HG03159 (cell line): ENCODE data around the gene C5orf46.
"Not testable (repeated sequence)": the region's sequence is repeated elsewhere in the genome, so short reads cannot be mapped to it uniquely, and the experiment has no call there.

Experiments used
- ATAC-seq: cut with Tn5 transposase; IDR thresholded peaks from one replicate; pipeline ENCODE4 v1.9.1; 2021; ENCODE audit warnings: mild to moderate bottlenecking, moderate library complexity; ENCODE audit not compliant: unreplicated experiment

C5orf46 gene

DNA sequence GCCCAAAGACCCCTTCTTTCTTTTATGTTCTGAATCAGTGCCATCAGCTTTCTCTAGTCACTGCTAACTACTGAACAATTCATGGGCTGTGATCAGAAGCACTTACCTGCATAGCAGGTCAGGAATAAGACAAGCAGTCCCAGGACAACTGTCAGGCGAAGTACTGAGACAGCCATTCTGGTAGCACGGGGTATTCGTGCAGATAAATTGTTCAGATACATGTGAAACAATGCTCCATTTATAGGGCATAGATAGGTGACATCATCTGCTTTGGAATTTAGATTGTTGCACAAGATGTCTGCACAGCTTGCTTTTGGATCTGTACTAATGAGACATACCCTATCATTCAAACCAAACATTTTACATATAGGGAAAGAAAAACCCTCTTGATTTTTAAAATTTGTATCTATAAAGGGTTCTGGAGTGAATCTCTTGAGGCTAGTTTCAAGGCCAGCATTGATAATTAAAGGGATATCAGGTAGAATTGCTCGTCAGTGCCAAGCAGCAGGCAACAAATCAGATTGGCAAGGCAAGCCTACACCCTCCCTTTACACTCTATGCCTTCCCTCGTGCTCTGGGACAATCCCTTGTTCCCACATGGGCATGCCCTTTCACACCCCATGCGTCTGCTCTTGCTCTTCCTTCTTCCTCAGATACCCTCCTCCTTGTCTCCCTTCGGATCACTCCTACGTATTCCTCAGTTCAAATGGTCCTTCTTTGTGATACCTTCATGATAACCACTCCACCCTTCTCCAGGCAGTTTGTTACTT lies at the start of gene C5orf46:
Gene C5orf46, minus strand, starts transcription at position 213 of the 770 bp plus-strand sequence. Its CDS starts 37 bp downstream, at position 176.
- no peak for ATAC-seq

DNA sequence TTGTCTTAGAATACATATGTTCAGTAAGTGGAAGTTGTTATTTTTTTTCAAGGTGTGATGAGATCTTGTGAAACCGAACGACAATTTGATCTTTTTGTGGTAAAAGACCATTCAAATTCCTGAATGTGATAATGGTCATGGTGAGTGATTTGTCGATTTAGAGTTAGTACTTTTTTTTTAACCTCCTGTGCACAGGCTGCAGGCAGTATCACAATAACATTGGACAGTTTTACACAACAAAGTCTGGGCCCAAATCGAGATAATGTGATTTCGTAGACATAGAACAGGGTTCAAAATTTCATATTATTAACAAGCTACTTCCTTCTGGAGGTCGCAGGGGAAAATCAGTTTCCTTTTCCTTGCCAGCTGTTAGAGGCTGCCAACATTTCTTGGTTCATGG lies 48.6 kb upstream of the C5orf46 start:
- ATAC-seq, result no peak

DNA sequence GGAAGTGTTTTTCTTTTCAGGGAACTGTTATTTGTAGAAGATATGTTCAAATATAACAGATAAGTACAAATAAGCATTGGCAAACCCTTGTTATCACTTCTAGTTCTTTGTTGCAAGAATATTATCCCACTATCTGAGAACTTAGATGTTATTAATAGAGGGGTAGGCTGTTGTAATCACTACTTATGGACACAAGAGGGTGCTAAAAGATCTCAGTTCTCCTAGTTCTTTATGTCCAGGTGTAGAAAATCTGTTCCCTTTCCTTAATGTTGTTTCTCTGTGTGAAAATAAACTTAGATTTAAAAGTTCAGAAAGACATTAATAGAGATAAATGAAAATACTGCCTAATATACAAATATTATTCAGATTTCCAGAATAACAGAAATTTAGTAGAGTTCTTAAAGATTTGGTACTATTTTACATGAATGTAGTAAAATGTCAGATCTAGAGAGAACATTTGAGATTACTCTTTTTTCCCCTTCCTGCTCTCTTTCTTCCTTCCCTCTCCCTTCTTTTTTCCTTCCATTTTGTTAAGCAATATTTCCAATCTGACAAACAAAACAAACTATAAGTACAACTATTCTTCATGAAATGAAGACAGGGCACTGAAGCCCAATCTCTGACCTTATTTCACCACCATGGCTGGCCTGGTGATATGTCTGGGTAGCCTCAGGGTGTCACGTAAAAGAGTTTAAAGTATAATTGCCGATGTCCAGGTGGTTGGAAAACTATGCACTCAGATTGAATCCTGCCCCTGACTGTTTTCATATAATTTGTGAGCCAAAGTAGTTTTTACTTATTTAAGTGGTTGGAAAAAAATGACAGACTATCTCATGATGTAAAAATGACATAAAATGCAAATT lies 43.6 kb upstream of the C5orf46 start:
- peak; percentile 96 for ATAC-seq

DNA sequence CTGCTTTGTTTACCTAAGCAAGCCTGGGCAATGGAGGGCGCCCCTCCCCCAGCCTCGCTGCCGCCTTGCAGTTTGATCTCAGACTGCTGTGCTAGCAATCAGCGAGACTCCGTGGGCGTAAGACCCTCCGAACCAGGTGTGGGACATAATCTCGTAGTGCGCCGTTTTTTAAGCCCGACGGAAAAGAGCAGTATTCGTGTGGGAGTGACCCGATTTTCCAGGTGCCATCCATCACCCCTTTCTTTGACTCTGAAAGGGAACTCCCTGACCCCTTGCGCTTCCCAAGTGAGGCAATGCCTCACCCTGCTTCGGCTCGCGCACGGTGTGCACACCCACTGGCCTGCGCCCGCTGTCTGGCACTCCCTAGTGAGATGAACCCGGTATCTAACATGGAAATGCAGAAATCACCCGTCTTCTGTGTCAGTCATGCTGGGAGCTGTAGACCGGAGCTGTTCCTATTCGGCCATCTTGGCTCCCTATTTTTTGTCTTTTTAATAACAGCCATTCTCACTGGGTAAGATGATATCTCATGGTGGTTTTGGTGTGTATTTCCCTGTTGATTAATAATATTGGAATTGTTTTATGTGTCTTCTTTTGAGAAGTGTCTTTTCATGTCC lies 40.4 kb upstream of the C5orf46 start:
- not testable (repeated sequence) for ATAC-seq

DNA sequence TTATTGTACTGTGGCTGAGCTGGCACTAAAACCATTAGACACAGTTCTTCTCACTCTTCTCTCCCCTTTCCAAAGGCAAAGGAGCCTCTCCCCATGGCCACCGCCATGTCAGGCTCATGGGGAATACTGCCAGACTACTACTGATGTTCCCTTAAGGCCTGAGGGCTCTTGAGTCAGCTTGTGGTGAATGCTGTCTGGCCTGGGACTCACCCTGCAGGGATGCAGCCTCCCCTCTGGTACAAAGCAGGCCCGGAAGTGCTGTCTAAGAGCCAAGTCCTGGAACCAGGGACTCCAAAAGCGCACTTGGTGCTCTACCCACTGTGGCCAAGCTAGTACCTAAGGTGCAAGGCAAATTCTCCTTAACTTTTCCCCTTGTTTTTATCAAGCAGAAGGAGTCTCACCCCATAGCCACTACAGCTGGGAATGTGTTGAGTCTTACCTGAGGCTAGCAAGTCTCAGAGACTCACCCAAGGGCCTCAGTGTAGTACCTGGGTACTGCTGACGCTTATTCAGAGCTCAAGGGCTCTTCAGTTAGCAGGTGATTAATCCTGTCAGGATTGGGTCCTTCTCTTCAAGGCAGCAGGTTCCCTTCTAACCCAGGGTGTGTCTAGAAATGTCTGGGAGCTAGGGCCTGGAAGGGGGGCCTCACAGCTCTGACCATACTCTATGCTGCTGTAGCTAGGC lies 33.2 kb upstream of the C5orf46 start:
- ATAC-seq, result no peak

DNA sequence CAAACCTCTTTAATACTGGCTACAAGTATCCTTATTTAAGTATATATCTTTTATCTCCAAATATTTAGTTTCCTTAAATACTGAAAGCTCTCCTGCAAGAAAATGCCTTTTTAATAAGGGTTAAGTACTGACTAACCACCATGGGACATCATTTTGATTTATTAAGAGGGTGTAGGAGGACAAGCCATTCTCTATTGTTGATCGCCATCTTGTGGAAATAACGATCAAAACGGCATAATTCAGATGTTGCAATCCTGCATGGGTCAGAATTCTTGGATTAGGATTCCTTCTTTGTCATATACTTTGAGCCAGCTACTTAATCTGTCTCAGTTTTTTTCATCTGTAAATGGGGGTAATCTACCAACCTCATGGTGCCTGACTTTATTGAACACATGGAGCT lies 28.7 kb upstream of the C5orf46 start:
- ATAC-seq, result no peak

DNA sequence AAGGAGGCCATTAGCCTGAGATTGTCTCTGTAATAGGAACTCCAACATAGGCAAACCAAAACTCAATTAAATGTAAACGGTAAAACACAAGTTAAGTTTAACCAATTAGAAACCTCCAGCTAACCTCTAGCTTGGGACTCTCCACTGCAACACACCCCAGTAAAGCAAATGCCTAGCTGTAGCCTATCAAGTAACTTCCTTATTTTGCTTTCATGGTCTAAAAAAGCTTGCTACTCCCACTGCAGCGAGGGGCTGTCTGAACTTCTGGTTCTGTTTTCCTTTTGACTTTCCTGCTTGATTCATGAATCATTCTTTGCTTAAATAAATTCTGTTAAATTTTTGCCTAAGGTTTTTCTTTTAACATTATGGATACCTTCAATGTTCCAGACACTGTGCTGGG lies 24.4 kb upstream of the C5orf46 start:
- peak; percentile 87 for ATAC-seq

DNA sequence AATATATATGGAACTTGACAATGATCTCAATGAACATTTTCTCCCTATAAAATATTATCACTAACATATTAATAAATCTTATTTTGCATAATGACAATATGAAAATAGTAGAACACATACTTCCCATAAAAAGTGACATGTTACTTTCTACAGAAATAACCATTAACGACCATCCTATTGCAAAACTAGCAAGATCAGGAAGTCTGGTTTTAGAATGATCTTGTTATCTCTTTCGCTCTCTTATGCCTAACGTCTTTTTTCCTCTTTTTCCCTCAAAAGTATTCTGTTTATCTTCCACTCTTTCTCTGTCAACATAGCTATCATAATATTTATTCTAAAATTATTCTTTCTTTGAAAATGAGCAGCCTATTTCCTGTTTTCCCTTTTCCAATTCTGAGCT lies 21.6 kb upstream of the C5orf46 start:
- no peak for ATAC-seq

DNA sequence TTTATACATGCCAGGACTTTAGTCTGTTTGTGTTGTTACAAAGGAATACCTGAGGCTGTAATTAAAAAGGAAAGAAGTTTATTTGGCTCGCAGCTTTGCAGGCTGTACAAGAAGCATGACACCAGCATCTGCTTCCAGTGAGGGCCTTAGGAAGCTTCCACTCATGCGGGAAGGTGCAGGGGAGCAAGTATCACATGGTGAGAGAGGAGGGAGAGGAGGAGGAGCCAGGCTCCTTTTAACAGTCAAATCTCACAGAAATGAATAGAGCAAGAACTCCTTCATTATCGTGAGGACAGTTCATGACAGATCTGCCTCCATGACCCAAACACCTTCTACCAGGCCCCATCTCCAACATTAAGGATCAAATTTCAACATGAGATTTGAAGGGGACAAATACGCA lies 18.7 kb upstream of the C5orf46 start:
- no peak for ATAC-seq

DNA sequence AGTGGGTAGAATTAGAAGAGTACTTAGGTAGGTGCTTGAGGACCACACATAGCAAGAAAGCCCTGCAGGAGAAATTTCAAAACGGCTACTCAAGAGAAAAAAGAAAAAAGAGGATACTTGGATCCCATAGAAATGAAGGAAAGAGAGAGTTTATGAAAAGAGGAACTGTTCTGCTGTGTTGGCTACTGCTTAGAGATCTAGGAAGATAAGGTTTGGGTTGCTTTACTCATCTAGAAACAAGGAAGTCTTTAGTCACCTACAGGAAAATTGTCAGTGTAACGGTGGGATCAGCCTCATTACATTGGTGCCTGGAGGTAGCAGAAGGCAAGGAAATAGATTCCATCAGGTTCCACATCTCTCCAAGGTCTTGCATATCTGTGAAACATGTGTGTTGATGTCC lies 14.8 kb upstream of the C5orf46 start:
- ATAC-seq, result no peak

DNA sequence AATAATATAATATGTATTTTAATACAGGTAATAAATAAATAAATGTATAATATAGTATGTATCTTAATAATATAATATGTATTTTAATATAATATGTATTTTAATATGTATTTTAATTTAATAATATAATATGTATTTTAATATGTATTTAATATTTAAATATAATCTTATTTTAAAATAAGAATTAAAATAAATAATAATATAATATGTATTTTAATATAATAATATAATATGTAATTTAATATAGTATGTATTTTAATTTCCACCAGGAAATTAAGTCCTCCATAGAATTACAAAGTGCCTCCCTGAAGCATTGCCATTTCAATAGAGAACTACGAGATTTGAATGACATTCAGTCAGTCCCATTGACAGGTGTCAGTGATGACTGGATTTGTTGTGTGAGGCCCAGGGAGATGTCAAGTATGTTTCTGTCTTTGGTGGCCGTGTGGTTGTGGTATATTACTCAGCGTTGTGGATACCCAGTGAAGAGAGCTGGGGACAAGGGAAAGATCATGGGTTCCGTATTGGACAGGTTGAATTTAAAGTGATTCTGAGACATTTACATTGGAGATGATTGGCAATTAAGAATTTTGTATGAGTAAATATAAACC lies 14.2 kb upstream of the C5orf46 start:
- ATAC-seq, result no peak

DNA sequence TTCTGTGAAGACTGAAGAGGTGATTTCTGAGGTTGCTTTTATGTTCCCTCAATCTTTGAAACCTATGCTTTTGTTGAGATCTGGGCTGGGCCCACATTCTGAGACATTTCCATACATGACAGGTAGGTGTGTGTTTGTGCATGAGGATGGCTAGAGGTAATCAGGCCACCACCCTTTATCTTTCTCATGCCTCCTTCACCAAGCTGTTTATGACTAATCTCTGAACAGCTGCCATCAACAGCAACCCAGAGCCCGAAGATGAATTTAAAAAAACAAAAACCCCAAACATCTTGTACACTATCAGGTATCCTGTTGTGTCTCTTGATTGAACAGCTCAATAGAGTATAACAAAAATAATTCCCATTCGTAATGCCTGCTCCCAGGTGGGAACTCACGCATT lies 12.6 kb upstream of the C5orf46 start:
- ATAC-seq, result no peak

DNA sequence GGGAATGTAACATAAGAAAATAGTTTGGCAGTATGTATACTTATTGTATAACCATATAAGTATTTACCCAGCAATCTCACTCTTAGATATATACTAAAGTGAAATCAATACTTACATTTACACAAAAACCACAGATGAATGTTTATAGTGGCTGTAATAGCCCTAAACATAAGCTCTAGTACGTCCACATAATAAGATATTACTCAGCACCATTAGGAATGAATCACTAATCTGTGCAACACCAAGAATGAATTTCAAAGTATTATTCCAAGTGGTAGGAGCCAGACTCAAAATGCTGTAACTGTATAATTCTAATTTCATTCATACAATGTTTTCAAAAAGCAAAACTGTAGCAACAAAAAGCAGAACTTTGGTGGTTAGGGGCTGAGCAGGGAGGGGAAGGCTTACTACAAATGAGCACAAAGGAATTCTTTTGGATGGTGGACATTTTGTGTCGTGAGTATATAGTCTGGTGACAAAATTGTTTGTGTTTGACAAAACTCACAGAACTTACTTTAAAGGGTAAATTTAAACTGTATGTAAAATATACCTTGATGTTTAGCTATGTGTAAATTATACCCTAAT lies 11.9 kb upstream of the C5orf46 start:
- ATAC-seq, result no peak

DNA sequence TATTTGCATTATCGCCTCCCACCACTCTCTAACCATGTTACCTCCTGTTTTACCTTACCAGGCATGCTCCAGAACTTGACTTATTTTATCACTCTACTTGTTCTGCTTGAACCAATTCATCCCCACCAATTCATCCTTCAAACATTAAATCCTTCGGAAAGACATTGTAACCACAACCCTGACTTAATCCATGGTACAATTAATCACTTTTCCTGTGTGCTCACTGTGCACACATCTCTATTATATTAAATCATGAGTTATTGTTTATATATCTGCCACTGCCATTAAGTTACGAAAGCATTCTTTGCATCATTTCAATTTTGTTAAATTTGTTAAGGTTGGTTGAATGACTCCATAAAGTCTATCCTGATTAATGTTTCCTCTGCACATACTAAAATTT lies 7.4 kb upstream of the C5orf46 start:
- ATAC-seq, result no peak

DNA sequence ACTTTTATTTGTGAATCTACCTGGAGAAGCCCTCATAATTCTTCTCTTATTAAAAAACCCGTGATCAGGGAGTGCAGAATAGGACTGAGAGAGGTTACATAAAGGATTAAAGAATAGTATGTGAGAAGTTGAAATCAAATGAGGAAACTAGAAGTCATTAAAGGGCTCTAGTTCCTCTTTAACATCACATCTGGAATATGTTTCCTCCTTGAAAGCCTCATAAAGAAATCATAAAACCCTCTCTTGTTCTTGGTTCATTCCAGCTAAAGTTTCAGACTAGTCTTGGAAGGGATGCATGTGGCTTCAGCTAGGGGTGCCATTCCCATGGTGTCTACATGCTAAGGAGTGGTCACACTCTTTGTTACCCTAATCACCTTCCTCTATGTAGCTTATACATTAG lies 5.7 kb upstream of the C5orf46 start:
- no peak for ATAC-seq

DNA sequence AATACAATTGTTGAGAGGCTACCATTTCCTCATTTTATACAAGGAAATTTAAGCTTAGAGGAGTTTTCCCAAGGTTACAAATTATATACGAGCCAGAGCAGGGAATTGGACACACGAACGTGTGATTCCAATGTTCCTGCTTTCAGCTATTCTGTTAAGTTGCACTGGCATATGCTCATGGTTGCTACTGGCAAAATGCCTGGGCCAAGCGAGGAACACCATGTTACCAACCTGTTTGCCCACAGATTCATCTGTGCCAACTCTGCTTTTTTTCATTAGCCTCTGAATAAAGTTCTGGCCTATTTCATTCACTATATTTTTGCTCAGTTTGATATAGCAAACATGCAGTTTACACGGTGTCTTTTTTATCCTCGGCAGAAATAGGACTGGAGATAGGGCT lies 5.1 kb upstream of the C5orf46 start:
- no peak for ATAC-seq

DNA sequence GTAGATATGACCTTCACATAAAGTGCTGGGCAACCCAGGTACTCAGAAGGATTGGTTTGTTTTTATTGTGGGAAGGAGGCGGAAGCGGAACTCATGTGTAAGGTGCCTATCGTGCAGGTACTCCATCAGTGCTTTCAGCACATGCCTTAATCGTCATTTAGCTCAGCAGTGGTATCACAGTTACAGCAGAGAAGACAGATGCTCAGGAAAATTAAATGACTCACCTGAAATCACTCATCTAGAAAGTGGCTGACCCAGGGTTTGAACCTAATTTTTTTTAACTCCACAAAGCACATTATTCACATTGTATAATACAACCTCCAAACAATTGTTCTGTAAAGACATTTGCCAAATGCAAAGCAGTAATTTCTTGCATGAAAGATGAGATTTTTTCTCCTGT lies 2.2 kb downstream of the C5orf46 start:
- ATAC-seq, result no peak

DNA sequence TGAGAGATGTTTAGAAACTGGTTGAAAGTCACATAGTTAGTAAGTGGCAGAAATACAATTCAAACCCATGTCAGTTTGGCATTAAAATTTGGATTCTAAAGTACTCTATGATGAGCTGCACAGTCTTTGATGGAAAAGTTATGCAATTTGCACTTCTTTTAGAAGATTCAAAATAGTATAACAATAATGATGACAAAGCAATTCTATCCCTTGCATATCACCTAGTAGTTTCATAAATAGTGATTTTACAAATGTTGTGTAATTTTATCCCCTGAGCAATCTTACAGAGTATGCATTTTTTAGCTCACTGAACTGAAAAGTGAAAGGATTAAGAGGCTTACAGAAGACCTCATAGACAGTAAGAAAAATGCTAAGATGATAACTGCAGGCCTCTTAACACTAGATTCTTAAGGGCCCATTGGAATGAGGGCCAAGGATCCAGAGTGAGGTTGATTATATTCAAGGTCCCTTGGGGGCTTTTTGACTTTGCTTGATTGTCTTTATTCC lies 3.7 kb downstream of the C5orf46 start:
- ATAC-seq, result no peak

DNA sequence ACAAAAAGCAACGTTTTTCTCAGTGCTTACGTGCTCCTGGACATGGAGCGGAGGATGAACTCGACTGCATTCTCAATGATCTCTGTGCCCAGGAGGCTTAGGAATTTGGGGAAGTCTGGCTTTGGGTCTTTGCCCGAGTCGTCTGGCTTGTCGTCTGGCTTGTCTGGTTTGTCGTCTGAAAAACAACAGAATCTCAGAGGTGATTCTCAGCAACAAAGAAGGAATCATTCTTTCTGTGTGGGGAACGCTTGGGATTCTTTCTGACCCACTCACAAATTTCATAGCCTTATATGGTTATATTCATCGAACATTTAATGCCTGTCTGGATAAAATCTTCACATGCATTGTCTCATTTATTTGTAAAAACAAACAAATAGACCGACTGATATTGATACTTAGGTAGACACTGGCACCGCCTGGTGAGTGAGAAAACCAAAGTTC lies 4.7 kb downstream of the C5orf46 start:
- ATAC-seq, result no peak

DNA sequence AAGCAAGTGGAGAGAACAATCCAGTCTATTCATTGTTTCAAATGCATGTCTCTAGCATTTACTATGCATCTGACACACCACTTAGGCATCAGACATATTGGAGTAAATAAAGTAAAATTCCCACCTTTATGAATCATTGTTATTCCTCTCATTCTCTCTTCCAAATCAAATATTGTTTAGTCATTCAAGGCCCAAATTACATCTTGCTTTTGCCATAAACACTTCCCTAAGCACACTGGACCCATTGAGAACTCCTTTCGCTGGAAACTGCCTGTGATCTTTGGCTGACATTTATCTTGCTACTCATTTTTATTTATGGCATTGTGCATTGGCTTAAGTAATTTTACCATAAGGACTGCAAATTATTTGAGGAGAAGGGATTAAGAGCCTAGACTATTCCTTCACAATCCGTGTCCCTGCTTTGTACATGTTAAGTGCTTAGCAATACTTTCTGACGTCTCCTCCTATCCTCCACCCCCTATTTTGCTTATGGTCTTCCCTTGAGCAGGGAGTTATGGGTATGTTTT lies 7.4 kb downstream of the C5orf46 start:
- ATAC-seq, result no peak
